Tibial nerve (tissue), 4 donors: ENCODE data around the gene TNIK.

ENCODE experiments used
- EP300 ChIP-seq, 2 donors: sonication (generic); formaldehyde crosslinking; IDR thresholded peaks; one replicate each; pipeline ENCODE4 v1.6.1; 2017; ENCODE audit warnings: antibody characterized with exemption in 2 of 2, mild to moderate bottlenecking in 1 of 2
- POLR2A ChIP-seq, 2 donors: fragments of 450-650 bp; IDR thresholded peaks; one replicate each; pipeline ENCODE4 v1.6.1; 2017; ENCODE audit warnings: antibody characterized with exemption in 2 of 2, mild to moderate bottlenecking in 2 of 2, moderate library complexity in 2 of 2
- TF ChIP-seq, protein P1 (sequence below), 5 experiments: fragments of 200-600 bp in 3 of 5; fragments of 450-650 bp in 2 of 5; sonication (generic) in 3 of 5; IDR thresholded peaks; one replicate each; pipeline ENCODE4 v1.5.1; 2016 to 2019; ENCODE audit warnings: antibody characterized with exemption in 5 of 5, mild to moderate bottlenecking in 3 of 5, moderate library complexity in 2 of 5

DNA sequence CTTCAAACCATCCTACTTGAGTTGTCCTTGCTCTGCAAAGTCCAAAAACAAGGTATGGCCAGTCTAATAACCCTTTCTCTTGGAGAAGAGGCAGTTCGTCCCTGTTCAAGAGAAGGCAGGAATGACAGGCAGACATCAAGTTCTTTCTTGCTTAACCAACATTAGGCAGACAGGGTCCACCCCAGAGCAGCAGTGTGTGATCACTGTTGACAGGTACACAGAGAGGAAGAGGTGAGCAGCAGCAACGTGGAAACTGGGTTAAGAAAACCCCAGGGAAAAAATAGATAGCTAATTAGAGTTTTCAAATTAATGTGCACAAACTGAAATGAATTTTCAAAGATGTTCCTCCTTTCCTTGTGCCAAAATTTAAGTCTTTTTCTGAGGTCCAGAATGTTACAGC is 48.2 kb downstream of the TNIK start:
- TF ChIP-seq, protein P1, sequence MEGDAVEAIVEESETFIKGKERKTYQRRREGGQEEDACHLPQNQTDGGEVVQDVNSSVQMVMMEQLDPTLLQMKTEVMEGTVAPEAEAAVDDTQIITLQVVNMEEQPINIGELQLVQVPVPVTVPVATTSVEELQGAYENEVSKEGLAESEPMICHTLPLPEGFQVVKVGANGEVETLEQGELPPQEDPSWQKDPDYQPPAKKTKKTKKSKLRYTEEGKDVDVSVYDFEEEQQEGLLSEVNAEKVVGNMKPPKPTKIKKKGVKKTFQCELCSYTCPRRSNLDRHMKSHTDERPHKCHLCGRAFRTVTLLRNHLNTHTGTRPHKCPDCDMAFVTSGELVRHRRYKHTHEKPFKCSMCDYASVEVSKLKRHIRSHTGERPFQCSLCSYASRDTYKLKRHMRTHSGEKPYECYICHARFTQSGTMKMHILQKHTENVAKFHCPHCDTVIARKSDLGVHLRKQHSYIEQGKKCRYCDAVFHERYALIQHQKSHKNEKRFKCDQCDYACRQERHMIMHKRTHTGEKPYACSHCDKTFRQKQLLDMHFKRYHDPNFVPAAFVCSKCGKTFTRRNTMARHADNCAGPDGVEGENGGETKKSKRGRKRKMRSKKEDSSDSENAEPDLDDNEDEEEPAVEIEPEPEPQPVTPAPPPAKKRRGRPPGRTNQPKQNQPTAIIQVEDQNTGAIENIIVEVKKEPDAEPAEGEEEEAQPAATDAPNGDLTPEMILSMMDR (IDR thresholded peaks at IDR 0.05), result no peak
- no peak for TF ChIP-seq POLR2A (IDR thresholded peaks at IDR 0.05)
- no peak for TF ChIP-seq EP300 (IDR thresholded peaks at IDR 0.05)
